ENCODE measurements around the gene NPEPL1.

Gene NPEPL1

DNA sequence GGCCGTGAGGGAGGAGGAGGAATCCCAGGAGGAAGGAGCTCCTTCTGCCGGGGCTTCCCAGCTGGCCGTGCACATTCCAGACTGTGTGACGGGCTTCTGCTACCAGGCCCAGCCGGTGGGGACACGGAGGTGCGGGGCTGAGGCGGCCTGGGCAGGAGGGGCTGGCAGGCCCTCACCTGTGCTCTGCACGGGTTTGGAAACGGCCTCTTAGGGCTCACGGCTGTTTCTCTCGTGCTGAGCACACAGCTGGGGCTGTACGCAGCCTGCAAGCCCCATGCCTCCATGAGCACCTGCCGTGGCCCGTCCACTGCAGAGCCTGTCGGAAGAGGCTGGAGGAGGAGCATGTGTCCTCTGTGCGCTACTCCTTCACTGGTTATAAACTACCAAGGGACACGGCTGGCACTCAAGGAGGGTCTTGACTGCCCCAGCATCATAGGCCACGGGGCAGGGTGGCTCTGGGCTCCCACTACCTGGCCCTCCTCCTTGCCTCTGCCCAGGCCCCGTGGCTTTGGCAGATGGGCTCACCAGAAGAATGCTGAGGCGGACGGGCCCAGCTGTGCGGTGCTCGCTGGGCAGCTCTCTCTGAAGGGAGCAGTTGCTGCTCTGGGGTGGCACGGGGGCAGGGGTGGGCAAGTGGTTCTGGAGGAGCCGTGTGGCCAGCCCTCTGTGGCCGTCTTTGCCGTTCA, 15.8 kb downstream of the NPEPL1 start:
- no peak overlapping the region for H4K8ac ChIP-seq (ENCODE audit: low read length)
- H3K4ac ChIP-seq (ENCODE audit: low read depth in 1 of 2, low read length in 2 of 2) = no peak overlapping the region
- H4K91ac ChIP-seq (ENCODE audit: low read length) = no peak overlapping the region
- H2BK5ac ChIP-seq (ENCODE audit: low read depth, low read length, poor library complexity, severe bottlenecking) = no peak overlapping the region
- H3K27ac ChIP-seq (ENCODE audit: low read length, poor library complexity, severe bottlenecking) = no peak overlapping the region
- H2AK5ac ChIP-seq (ENCODE audit: low read length, severe bottlenecking) = no peak overlapping the region
- H3K79me1 ChIP-seq (replicated peaks; ENCODE audit: low read length, poor library complexity, severe bottlenecking) = peaks cover 3% of the 10 kb centered on the region
- WGBS = 95% methylated on average over 28 of the region's 28 CpGs
- H3K27me3 ChIP-seq (ENCODE audit: control insufficient read depth in 1 of 2, insufficient read depth in 1 of 2, low read length in 2 of 2) = no peaks in the 10 kb centered on the region
- H2BK15ac ChIP-seq (ENCODE audit: low read depth, poor library complexity, severe bottlenecking) = no peak overlapping the region
- peaks cover 4% of the 10 kb centered on the region for H3K4me1 ChIP-seq (ENCODE audit: control insufficient read depth, insufficient read depth, low read depth, low read length)
- no peak overlapping the region for H3K23ac ChIP-seq (ENCODE audit: low read length in 2 of 2)
- no peak overlapping the region for H3K14ac ChIP-seq (ENCODE audit: low read length in 2 of 2)
- H3K36me3 ChIP-seq (ENCODE audit: control insufficient read depth in 1 of 2, insufficient read depth in 2 of 2, low read depth in 1 of 2, low read length in 2 of 2) = peaks cover 39 to 49% of the 10 kb centered on the region in 2 experiments
- H2BK120ac ChIP-seq (ENCODE audit: low read depth, low read length) = no peak overlapping the region
- H3K9me3 ChIP-seq (ENCODE audit: control insufficient read depth, low read length) = no peaks in the 10 kb centered on the region
- H3K18ac ChIP-seq (ENCODE audit: low read depth in 1 of 2, low read length in 2 of 2) = no peak overlapping the region
- H3K4me3 ChIP-seq (ENCODE audit: insufficient read depth in 1 of 2, low read depth in 1 of 2, low read length in 2 of 2) = no peak overlapping the region
- DNase-seq = no peak
- H3K9ac ChIP-seq (ENCODE audit: low read length) = no peak overlapping the region
- H2AFZ ChIP-seq (ENCODE audit: low read depth, low read length) = no peak overlapping the region
- H2BK12ac ChIP-seq (ENCODE audit: low read length in 2 of 2) = no peak overlapping the region
- H3K4me2 ChIP-seq (ENCODE audit: low read length, poor library complexity, severe bottlenecking) = no peak overlapping the region

DNA sequence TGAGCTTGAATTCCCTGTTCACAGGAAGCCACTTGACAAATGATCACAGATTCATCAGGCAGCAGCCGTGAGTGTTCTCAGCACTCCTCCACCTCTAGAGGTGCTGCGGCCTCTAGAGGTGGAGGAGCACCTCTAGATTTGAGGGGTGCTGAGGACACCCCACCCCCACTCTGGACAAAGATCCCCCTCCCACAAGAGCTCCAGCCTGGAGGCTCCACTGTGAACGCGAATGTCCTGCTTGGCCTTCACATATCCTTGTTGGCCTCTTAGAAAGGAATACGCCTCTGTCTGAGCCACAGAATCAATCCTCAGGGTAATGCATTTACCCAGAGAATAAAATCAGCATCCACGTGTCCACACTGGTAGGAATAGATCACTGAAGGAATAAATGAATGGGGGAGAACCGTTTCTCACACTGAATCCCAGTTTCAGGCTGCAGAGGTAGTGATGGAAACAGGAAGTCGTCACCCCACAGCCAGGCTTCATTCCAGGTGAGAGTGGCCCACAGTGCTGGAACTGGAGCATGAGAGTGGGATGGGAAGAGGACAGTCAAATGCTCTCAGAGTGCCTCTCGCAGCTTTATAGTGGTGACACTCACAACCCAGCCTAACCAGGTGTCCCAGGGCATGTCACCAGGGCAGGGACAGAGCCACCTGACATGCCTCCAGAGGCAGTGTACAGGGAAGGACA, 16.6 kb downstream of the NPEPL1 start:
- no peak overlapping the region for H3K4me3 ChIP-seq (ENCODE audit: insufficient read depth in 1 of 2, low read depth in 1 of 2, low read length in 2 of 2)
- peaks cover 31 to 42% of the 10 kb centered on the region in 2 experiments for H3K36me3 ChIP-seq (ENCODE audit: control insufficient read depth in 1 of 2, insufficient read depth in 2 of 2, low read depth in 1 of 2, low read length in 2 of 2)
- H3K9me3 ChIP-seq (ENCODE audit: control insufficient read depth, low read length) = no peaks in the 10 kb centered on the region
- H2BK15ac ChIP-seq (ENCODE audit: low read depth, poor library complexity, severe bottlenecking) = no peak overlapping the region
- no peak overlapping the region for H2AFZ ChIP-seq (ENCODE audit: low read depth, low read length)
- no peak overlapping the region for H2BK12ac ChIP-seq (ENCODE audit: low read length in 2 of 2)
- no peak overlapping the region for H4K8ac ChIP-seq (ENCODE audit: low read length)
- DNase-seq = no peak
- no peak overlapping the region for H3K18ac ChIP-seq (ENCODE audit: low read depth in 1 of 2, low read length in 2 of 2)
- H3K23ac ChIP-seq (ENCODE audit: low read length in 2 of 2) = no peak overlapping the region
- H2BK120ac ChIP-seq (ENCODE audit: low read depth, low read length) = no peak overlapping the region
- H4K91ac ChIP-seq (ENCODE audit: low read length) = no peak overlapping the region
- H3K14ac ChIP-seq (ENCODE audit: low read length in 2 of 2) = no peak overlapping the region
- no peak overlapping the region for H2AK5ac ChIP-seq (ENCODE audit: low read length, severe bottlenecking)
- H3K4ac ChIP-seq (ENCODE audit: low read depth in 1 of 2, low read length in 2 of 2) = no peak overlapping the region
- H3K4me1 ChIP-seq (ENCODE audit: control insufficient read depth, insufficient read depth, low read depth, low read length) = peaks cover 4% of the 10 kb centered on the region
- no peak overlapping the region for H2BK5ac ChIP-seq (ENCODE audit: low read depth, low read length, poor library complexity, severe bottlenecking)
- peaks cover 3% of the 10 kb centered on the region for H3K79me1 ChIP-seq (replicated peaks; ENCODE audit: low read length, poor library complexity, severe bottlenecking)
- WGBS = 89% methylated on average over 9 of the region's 9 CpGs
- H3K27ac ChIP-seq (ENCODE audit: low read length, poor library complexity, severe bottlenecking) = no peak overlapping the region
- no peak overlapping the region for H3K4me2 ChIP-seq (ENCODE audit: low read length, poor library complexity, severe bottlenecking)
- no peak overlapping the region for H3K9ac ChIP-seq (ENCODE audit: low read length)
- H3K27me3 ChIP-seq (ENCODE audit: control insufficient read depth in 1 of 2, insufficient read depth in 1 of 2, low read length in 2 of 2) = no peaks in the 10 kb centered on the region

DNA sequence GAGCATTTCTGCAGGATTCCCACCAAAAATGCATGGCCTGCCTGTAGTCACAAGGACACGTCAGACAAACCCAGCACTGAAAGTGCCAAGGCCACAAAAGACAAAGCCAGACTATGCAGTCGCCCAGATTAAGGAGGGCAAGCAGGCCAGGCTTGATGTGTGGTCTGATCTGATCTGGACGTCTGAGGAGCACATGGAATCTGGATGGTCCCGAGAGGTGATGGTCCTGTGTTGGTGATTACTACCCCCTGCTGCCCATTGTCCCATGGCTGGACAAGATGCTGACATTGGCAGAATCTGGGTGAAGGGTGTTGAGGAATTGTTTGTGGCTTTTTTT, 17.1 kb downstream of the NPEPL1 start:
- Histone ChIP-seq H2BK12ac (ENCODE audit: low read length in 2 of 2) (no peak overlapping the region), H2AK5ac (ENCODE audit: low read length, severe bottlenecking) (no peak overlapping the region), H3K27me3 (ENCODE audit: control insufficient read depth in 1 of 2, insufficient read depth in 1 of 2, low read length in 2 of 2) (no peaks in the 10 kb centered on the region), H3K4ac (ENCODE audit: low read depth in 1 of 2, low read length in 2 of 2) (no peak overlapping the region), H3K14ac (ENCODE audit: low read length in 2 of 2) (no peak overlapping the region), H2BK120ac (ENCODE audit: low read depth, low read length) (no peak overlapping the region), H3K9me3 (ENCODE audit: control insufficient read depth, low read length) (no peaks in the 10 kb centered on the region), H3K18ac (ENCODE audit: low read depth in 1 of 2, low read length in 2 of 2) (no peak overlapping the region), H2AFZ (ENCODE audit: low read depth, low read length) (no peak overlapping the region), H3K27ac (ENCODE audit: low read length, poor library complexity, severe bottlenecking) (no peak overlapping the region), H2BK5ac (ENCODE audit: low read depth, low read length, poor library complexity, severe bottlenecking) (no peak overlapping the region), H4K8ac (ENCODE audit: low read length) (no peak overlapping the region), H2BK15ac (ENCODE audit: low read depth, poor library complexity, severe bottlenecking) (no peak overlapping the region), H3K79me1 (replicated peaks; ENCODE audit: low read length, poor library complexity, severe bottlenecking) (peaks cover 3% of the 10 kb centered on the region), H3K4me1 (ENCODE audit: control insufficient read depth, insufficient read depth, low read depth, low read length) (peaks cover 4% of the 10 kb centered on the region), H3K36me3 (ENCODE audit: control insufficient read depth in 1 of 2, insufficient read depth in 2 of 2, low read depth in 1 of 2, low read length in 2 of 2) (peaks cover 26 to 46% of the 10 kb centered on the region in 2 experiments), H3K9ac (ENCODE audit: low read length) (no peak overlapping the region), H3K4me3 (ENCODE audit: insufficient read depth in 1 of 2, low read depth in 1 of 2, low read length in 2 of 2) (no peak overlapping the region), H3K4me2 (ENCODE audit: low read length, poor library complexity, severe bottlenecking) (no peak overlapping the region), H3K23ac (ENCODE audit: low read length in 2 of 2) (no peak overlapping the region), H4K91ac (ENCODE audit: low read length) (no peak overlapping the region)
- 93% methylated on average over 4 of the region's 4 CpGs for WGBS
- DNase-seq = no peak

DNA sequence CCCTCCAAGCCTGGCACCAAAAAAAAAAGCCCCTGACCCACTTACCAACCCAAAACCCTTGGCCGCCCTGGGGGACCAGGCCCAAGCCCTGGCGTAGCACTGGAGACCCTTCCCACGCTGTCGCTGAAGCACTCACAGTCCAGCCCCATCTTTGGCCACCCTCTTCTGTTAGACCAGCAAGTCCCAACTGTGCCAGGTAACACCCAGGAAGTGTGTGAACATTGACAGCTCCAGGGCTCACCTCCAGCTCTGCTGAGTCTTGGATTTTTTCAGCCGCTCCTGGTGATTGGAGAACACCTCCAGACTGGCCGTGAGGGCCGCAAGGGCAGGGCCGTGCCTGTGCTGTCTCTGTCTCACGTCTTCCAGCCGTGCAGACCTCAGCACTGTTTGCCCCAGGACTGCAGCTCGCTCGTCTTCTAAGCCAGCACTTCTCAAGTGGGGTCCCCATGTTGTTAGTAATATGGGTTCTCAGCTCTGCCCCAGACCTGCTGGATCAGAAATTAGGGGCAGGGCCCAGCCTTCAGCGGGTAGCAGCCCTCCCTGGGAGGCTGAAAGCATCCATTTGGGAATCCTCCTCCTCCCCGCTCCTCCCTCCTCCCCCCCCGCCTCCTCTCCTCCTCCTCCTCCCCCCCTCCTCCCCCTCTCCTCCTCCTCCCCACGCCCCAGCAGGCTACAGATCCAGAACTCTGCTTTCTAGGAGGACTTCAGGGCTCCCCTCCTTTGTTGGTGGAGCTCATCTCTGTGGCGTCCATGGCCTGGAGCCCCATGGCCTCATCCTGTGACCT, 18.1 kb downstream of the NPEPL1 start:
- H2AFZ ChIP-seq (ENCODE audit: low read depth, low read length) = no peak overlapping the region
- no peak overlapping the region for H3K4me3 ChIP-seq (ENCODE audit: insufficient read depth in 1 of 2, low read depth in 1 of 2, low read length in 2 of 2)
- no peak overlapping the region for H2BK15ac ChIP-seq (ENCODE audit: low read depth, poor library complexity, severe bottlenecking)
- no peaks in the 10 kb centered on the region for H3K27me3 ChIP-seq (ENCODE audit: control insufficient read depth in 1 of 2, insufficient read depth in 1 of 2, low read length in 2 of 2)
- H3K18ac ChIP-seq (ENCODE audit: low read depth in 1 of 2, low read length in 2 of 2) = no peak overlapping the region
- H4K91ac ChIP-seq (ENCODE audit: low read length) = no peak overlapping the region
- H3K4ac ChIP-seq (ENCODE audit: low read depth in 1 of 2, low read length in 2 of 2) = no peak overlapping the region
- H2BK12ac ChIP-seq (ENCODE audit: low read length in 2 of 2) = no peak overlapping the region
- whole genome bisulfite sequencing = 77% methylated on average over 15 of the region's 17 CpGs
- no peak overlapping the region for H3K14ac ChIP-seq (ENCODE audit: low read length in 2 of 2)
- H4K8ac ChIP-seq (ENCODE audit: low read length) = no peak overlapping the region
- H3K4me2 ChIP-seq (ENCODE audit: low read length, poor library complexity, severe bottlenecking) = no peak overlapping the region
- peaks cover 16 to 41% of the 10 kb centered on the region in 2 experiments for H3K36me3 ChIP-seq (ENCODE audit: control insufficient read depth in 1 of 2, insufficient read depth in 2 of 2, low read depth in 1 of 2, low read length in 2 of 2)
- no peak overlapping the region for H3K27ac ChIP-seq (ENCODE audit: low read length, poor library complexity, severe bottlenecking)
- no peak overlapping the region for H3K9ac ChIP-seq (ENCODE audit: low read length)
- no peak for DNase-seq
- H3K79me1 ChIP-seq (replicated peaks; ENCODE audit: low read length, poor library complexity, severe bottlenecking) = no peaks in the 10 kb centered on the region
- peaks cover 6% of the 10 kb centered on the region for H3K4me1 ChIP-seq (ENCODE audit: control insufficient read depth, insufficient read depth, low read depth, low read length)
- no peak overlapping the region for H2BK120ac ChIP-seq (ENCODE audit: low read depth, low read length)
- H3K9me3 ChIP-seq (ENCODE audit: control insufficient read depth, low read length) = no peaks in the 10 kb centered on the region
- H2BK5ac ChIP-seq (ENCODE audit: low read depth, low read length, poor library complexity, severe bottlenecking) = no peak overlapping the region
- H2AK5ac ChIP-seq (ENCODE audit: low read length, severe bottlenecking) = no peak overlapping the region
- no peak overlapping the region for H3K23ac ChIP-seq (ENCODE audit: low read length in 2 of 2)

Data from mesenchymal stem cell (in vitro differentiated cells and primary cell).